HepG2 (cell line): Measurements from ENCODE around the gene SLC16A6. TPM values are rescaled to one million over a fixed set of nuclear protein-coding genes. Genes with fewer than 3 reads are reported as not detected.

Experiments used
- ATAC-seq: fragments of 200-7000 bp; cut with Tn5 transposase; 3 replicates; pipeline ENCODE4 v1.9.1; 2020; ENCODE audit warnings: mild to moderate bottlenecking, moderate library complexity
- BruUV-seq: library from RNA; stranded (reverse); fragments of 400-500 nt; replicated peaks from 2 replicates; lab custom pipeline; 2021; lab: Mats Ljungman, UMichigan
- CTCF ChIA-PET: fragments of 300-600 bp; formaldehyde crosslinking; extraction: SDS; loops from one replicate; lab custom pipeline; 2021; ENCODE audit warnings: low total read pairs, inconsistent platforms, low intra/inter-chr PET ratio; lab: Yijun Ruan, JAX
- POLR2A ChIA-PET: fragments of 350-600 bp; sonication (Branson Sonifier 250); formaldehyde crosslinking; loops from one replicate; lab custom pipeline; 2020; ENCODE audit warnings: antibody characterized with exemption, inconsistent platforms; lab: Yijun Ruan, JAX
- DNase-seq: peaks from one replicate; pipeline ENCODE4 v3.0.0-alpha.2; 2015; ENCODE audit warnings: low spot score
- FAIRE-seq: peaks from 3 replicates; lab custom pipeline; 2011; peaks lifted over from hg19 to GRCh38; lab: Jason Lieb, UNC
- H2AFZ ChIP-seq: one replicate; pipeline ENCODE4 v1.6.1; 2011; ENCODE audit warnings: low read length, inconsistent platforms
- H3K27ac ChIP-seq: fragments of 300-600 bp; 3 replicates; pipeline ENCODE4 v1.8.0; 2011; ENCODE audit warnings: mixed run types, mild to moderate bottlenecking, mixed read lengths, low read length, inconsistent platforms; ENCODE audit not compliant: insufficient read depth; ENCODE audit errors: extremely low read length
- H3K27me3 ChIP-seq, 2 experiments: fragments of 200-600 bp in 1 of 2; 2 replicates in 1 of 2; 3 replicates in 1 of 2; pipeline versions ENCODE4 v1.6.0 to v1.8.0; 2011; ENCODE audit warnings: low read length in 2 of 2, mild to moderate bottlenecking in 2 of 2, moderate library complexity in 2 of 2, inconsistent platforms in 1 of 2; ENCODE audit not compliant: insufficient read depth in 2 of 2, control insufficient read depth in 1 of 2
- H3K36me3 ChIP-seq, 2 experiments: fragments of 200-600 bp in 1 of 2; replicated peaks in 1 of 2; 2 replicates in 1 of 2; 3 replicates in 1 of 2; pipeline versions ENCODE4 v1.5.1 to v1.8.0; 2011; ENCODE audit warnings: low read length in 2 of 2, inconsistent platforms in 1 of 2; ENCODE audit not compliant: insufficient read depth in 2 of 2, control insufficient read depth in 1 of 2
- H3K4me1 ChIP-seq: 2 replicates; pipeline ENCODE4 v1.5.1; 2012; ENCODE audit warnings: low read length, inconsistent platforms; ENCODE audit not compliant: insufficient read depth
- H3K4me2 ChIP-seq: 2 replicates; pipeline ENCODE4 v1.6.0; 2011; ENCODE audit warnings: low read depth, low read length, inconsistent platforms
- H3K4me3 ChIP-seq, 3 experiments: fragments of 200-600 bp in 1 of 3; sonication (generic), shearing (Covaris generic) in 1 of 3; replicated peaks in 1 of 3; 2 replicates each; pipeline ENCODE4 v1.5.1; 2011 to 2016; ENCODE audit warnings: low read length in 3 of 3, inconsistent platforms in 2 of 3, low read depth in 2 of 3, mild to moderate bottlenecking in 2 of 3, control low read depth in 1 of 3, mixed read lengths in 1 of 3; ENCODE audit not compliant: insufficient read depth in 1 of 3
- H3K79me2 ChIP-seq: one replicate; pipeline ENCODE4 v1.6.1; 2011; ENCODE audit warnings: low read length, inconsistent platforms; ENCODE audit not compliant: insufficient read depth
- H3K9ac ChIP-seq: 2 replicates; pipeline ENCODE4 v1.6.0; 2011; ENCODE audit warnings: mild to moderate bottlenecking, low read depth, low read length, inconsistent platforms; ENCODE audit not compliant: insufficient read depth
- H3K9me3 ChIP-seq: 2 replicates; pipeline ENCODE4 v1.5.1; 2012; ENCODE audit warnings: mild to moderate bottlenecking, low read length
- H4K20me1 ChIP-seq: 2 replicates; pipeline ENCODE4 v1.6.0; 2011; ENCODE audit warnings: inconsistent platforms, mild to moderate bottlenecking, low read length, moderate library complexity; ENCODE audit not compliant: insufficient read depth
- ASH2L ChIP-seq: fragments of 300-600, 200-600 bp; sonication (generic); IDR thresholded peaks from 2 replicates; pipeline ENCODE4 v1.7.0; 2017; ENCODE audit warnings: low read depth, mild to moderate bottlenecking, moderate library complexity, mixed read lengths, low read length; ENCODE audit not compliant: insufficient read length
- EEA1 ChIP-seq: sonication (generic); formaldehyde crosslinking; IDR thresholded peaks from 2 replicates; pipeline ENCODE4 v1.5.1; 2020; ENCODE audit warnings: mild to moderate bottlenecking, missing genetic modification reagents, borderline replicate concordance
- GATAD1 ChIP-seq: IDR thresholded peaks from 2 replicates; pipeline ENCODE4 v1.6.1; 2016; ENCODE audit warnings: missing genetic modification reagents, missing compliant biosample characterization
- HOXA3 ChIP-seq: sonication (generic); formaldehyde crosslinking; IDR thresholded peaks from 2 replicates; pipeline ENCODE4 v1.5.0; 2020; ENCODE audit warnings: missing genetic modification reagents
- NKX3-1 ChIP-seq: sonication (generic); formaldehyde crosslinking; IDR thresholded peaks from 2 replicates; pipeline ENCODE4 v1.5.0; 2020; ENCODE audit warnings: missing genetic modification reagents
- SMYD3 ChIP-seq: sonication (generic); formaldehyde crosslinking; IDR thresholded peaks from 2 replicates; pipeline ENCODE4 v1.8.1; 2023; ENCODE audit warnings: mild to moderate bottlenecking, missing genetic modification reagents
- SNAPC5 ChIP-seq: sonication (generic); formaldehyde crosslinking; IDR thresholded peaks from 2 replicates; pipeline ENCODE4 v1.8.1; 2023; ENCODE audit warnings: mild to moderate bottlenecking, missing genetic modification reagents, borderline replicate concordance
- TARDBP ChIP-seq: sonication (generic); formaldehyde crosslinking; IDR thresholded peaks from 2 replicates; pipeline ENCODE4 v1.8.0; 2022; ENCODE audit warnings: mild to moderate bottlenecking, missing genetic modification reagents
- TOPORS ChIP-seq: sonication (generic); formaldehyde crosslinking; IDR thresholded peaks from 2 replicates; pipeline ENCODE4 v1.8.0; 2023; ENCODE audit warnings: mild to moderate bottlenecking, missing genetic modification reagents
- ZNF367 ChIP-seq: sonication (generic); formaldehyde crosslinking; IDR thresholded peaks from 2 replicates; pipeline ENCODE4 v1.4.0; 2020; ENCODE audit warnings: missing genetic modification reagents, borderline replicate concordance
- ZNF446 ChIP-seq: sonication (generic); formaldehyde crosslinking; IDR thresholded peaks from 2 replicates; pipeline ENCODE4 v1.5.0; 2020; ENCODE audit warnings: mild to moderate bottlenecking, missing genetic modification reagents
- ZNF556 ChIP-seq: sonication (generic); formaldehyde crosslinking; IDR thresholded peaks from 2 replicates; pipeline ENCODE4 v1.4.0; 2020; ENCODE audit warnings: mild to moderate bottlenecking, missing genetic modification reagents, borderline replicate concordance
- ZNF605 ChIP-seq: sonication (generic); formaldehyde crosslinking; IDR thresholded peaks from 2 replicates; pipeline ENCODE4 v1.8.0; 2022; ENCODE audit warnings: mild to moderate bottlenecking, missing genetic modification reagents
- ZNF646 ChIP-seq: sonication (generic); formaldehyde crosslinking; IDR thresholded peaks from 2 replicates; pipeline ENCODE4 v1.9.0; 2021; ENCODE audit warnings: mild to moderate bottlenecking, missing genetic modification reagents
- WGBS: methylation state at CpG from one replicate; pipeline ENCODE4 v1.1.6; 2017; ENCODE audit warnings: low lambda C conversion rate; 5-methylcytosine and 5-hydroxymethylcytosine counted together
- in situ Hi-C: cut with HindIII; loops from 2 replicates; pipeline ENCODE4 v1.10.0; 2017; ENCODE audit warnings: low pct_unique_long_range_greater_than_20kb; ENCODE audit not compliant: extremely low pct_ligation_motif_present
- intact Hi-C: fragments of 100-400 bp; cut with micrococcal nuclease; formaldehyde crosslinking; loops from one replicate; pipeline ENCODE4 v1.10.0; 2022; ENCODE audit not compliant: unreplicated experiment
- polyA plus RNA-seq, 8 experiments: library from polyadenylated mRNA; depleted of rRNA in 3 of 8; stranded (reverse) in 7 of 8; unstranded in 1 of 8; fragments of >200 nt; fragmentation: Illumina TruSeq in 4 of 8; extraction: Trizol in 4 of 8; gene quantifications; 2 replicates each; pipeline versions ENCODE4 v1.2.1 to v1.2.3, GENCODE V29; 2011 to 2016; ENCODE audit warnings: low read depth in 4 of 8, missing spikeins in 1 of 8, mixed read lengths in 1 of 8; ENCODE audit not compliant: insufficient read depth in 1 of 8
- total RNA-seq, 5 experiments: library from RNA; depleted of rRNA; stranded (reverse); fragments of >200 nt; fragmentation: Illumina TruSeq; extraction: Trizol; gene quantifications; 2 replicates each; pipeline ENCODE4 v1.2.3, GENCODE V29; 2016; ENCODE audit warnings: low read depth in 1 of 5
- TF ChIP-seq, protein P1 (sequence below): sonication (generic); formaldehyde crosslinking; IDR thresholded peaks from 2 replicates; pipeline ENCODE4 v1.8.1; 2023; ENCODE audit warnings: mild to moderate bottlenecking, missing genetic modification reagents

The SLC16A6 gene
- total and polyA plus RNA-seq, 2 of the 13 experiments (the other 11 are each of a cell fraction or from before 2014, with no cell fraction given): 1.1 to 44.7 TPM

GRCh38 chr17:68292689-68293040 lies 1.7 kb upstream of the SLC16A6 start:
- 1% methylated on average over 9 of the region's 9 CpGs for WGBS
- Histone ChIP-seq H2AFZ (peak overlapping the region; percentile 15), H3K27me3 (peaks cover 0 to 3% of the 10 kb centered on the region in 2 experiments; a peak in 1 of 5 replicates), H3K9ac (peak overlapping the region; percentile 73), H3K27ac (peak overlapping the region; percentile 72), H3K4me3 (peak overlapping the region; percentile 74 to 80 (median 79)), H3K79me2 (peaks cover 3% of the 10 kb centered on the region), H3K4me1 (peaks cover 60% of the 10 kb centered on the region), H4K20me1 (no peaks in the 10 kb centered on the region), H3K36me3 (no peaks in the 10 kb centered on the region), H3K9me3 (no peaks in the 10 kb centered on the region), H3K4me2 (peak overlapping the region; percentile 89)
- peak; percentile 28 for FAIRE-seq
- BruUV-seq: TSS peak; percentile 65
- ATAC-seq: peak; percentile 17
- DNase-seq: no peak
- ChIA-PET POLR2A (interaction anchor here (0.6 to 3.0 kb wide), 12 partner anchors 10 to 165 kb away, joined by 3 to 30 read pairs (median 4); partner anchors contain the start of gene AMZ2), CTCF (interaction anchor here (1.8 kb wide), 1 partner anchor 106 kb away, joined by 9 read pairs; no protein-coding TSS in a partner anchor)
- in situ Hi-C loops (loop anchor here (5.0 to 25.0 kb wide), 2 partner anchors 85 to 470 kb away; no protein-coding TSS in a partner anchor), intact Hi-C loops (loop anchor here (1.0 to 2.0 kb wide), 2 partner anchors 86 to 107 kb away; no protein-coding TSS in a partner anchor)
- TF ChIP-seq, protein P1, sequence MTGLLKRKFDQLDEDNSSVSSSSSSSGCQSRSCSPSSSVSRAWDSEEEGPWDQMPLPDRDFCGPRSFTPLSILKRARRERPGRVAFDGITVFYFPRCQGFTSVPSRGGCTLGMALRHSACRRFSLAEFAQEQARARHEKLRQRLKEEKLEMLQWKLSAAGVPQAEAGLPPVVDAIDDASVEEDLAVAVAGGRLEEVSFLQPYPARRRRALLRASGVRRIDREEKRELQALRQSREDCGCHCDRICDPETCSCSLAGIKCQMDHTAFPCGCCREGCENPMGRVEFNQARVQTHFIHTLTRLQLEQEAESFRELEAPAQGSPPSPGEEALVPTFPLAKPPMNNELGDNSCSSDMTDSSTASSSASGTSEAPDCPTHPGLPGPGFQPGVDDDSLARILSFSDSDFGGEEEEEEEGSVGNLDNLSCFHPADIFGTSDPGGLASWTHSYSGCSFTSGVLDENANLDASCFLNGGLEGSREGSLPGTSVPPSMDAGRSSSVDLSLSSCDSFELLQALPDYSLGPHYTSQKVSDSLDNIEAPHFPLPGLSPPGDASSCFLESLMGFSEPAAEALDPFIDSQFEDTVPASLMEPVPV (CRISPR knock-in tag): peak; percentile 2; the same call in 1 of the 2 replicates
- TF ChIP-seq TARDBP (CRISPR knock-in tag) (0 out of 2 replicates have a peak, but pooled peaks have one; percentile 19), GATAD1 (CRISPR knock-in tag) (no peak), ZNF446 (CRISPR knock-in tag) (0 out of 2 replicates have a peak, but pooled peaks have one; percentile 41), ZNF367 (CRISPR knock-in tag) (peak; percentile 34; the same call in 1 of the 2 replicates), ZNF556 (CRISPR knock-in tag) (no peak), NKX3-1 (CRISPR knock-in tag) (peak; percentile 28; the same call in 1 of the 2 replicates), TOPORS (CRISPR knock-in tag) (0 out of 2 replicates have a peak, but pooled peaks have one; percentile 51), SMYD3 (CRISPR knock-in tag) (peak; percentile 44; the same call in 1 of the 2 replicates), EEA1 (peak; percentile 11; the same call in 1 of the 2 replicates), SNAPC5 (0 out of 2 replicates have a peak, but pooled peaks have one; percentile 36), HOXA3 (0 out of 2 replicates have a peak, but pooled peaks have one; percentile 0), ASH2L (no peak), ZNF646 (0 out of 2 replicates have a peak, but pooled peaks have one; percentile 35), ZNF605 (CRISPR knock-in tag) (peak; percentile 14; the same call in 1 of the 2 replicates)
